Astrocyte of the spinal cord (primary cell): ENCODE measurements around the gene SEC22C.

Experiments
- DNase-seq: peaks from one replicate; pipeline ENCODE4 v3.0.0; 2011; ENCODE audit warnings: low read depth, low spot score
- H3K4me3 ChIP-seq: 2 replicates; pipeline ENCODE4 v1.5.1; 2011; ENCODE audit warnings: low read depth, mild to moderate bottlenecking, low read length, moderate library complexity
- in situ Hi-C: cut with HindIII; loops from 2 replicates; pipeline ENCODE4 v1.10.0; 2017; ENCODE audit warnings: low sequenced_read_pairs
- TF ChIP-seq, protein P1 (sequence below): IDR thresholded peaks from 2 replicates; pipeline ENCODE4 v1.5.1; 2012; ENCODE audit warnings: low read depth, mild to moderate bottlenecking, low read length, inconsistent platforms

SEC22C gene, protein sequence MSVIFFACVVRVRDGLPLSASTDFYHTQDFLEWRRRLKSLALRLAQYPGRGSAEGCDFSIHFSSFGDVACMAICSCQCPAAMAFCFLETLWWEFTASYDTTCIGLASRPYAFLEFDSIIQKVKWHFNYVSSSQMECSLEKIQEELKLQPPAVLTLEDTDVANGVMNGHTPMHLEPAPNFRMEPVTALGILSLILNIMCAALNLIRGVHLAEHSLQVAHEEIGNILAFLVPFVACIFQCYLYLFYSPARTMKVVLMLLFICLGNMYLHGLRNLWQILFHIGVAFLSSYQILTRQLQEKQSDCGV

GRCh38 chr3:42581709-42582473 is at the start of gene SEC22C:
Gene SEC22C (minus strand): TSS chr3:42581967. CDS start chr3:42569046, 12,921 bp downstream.
- peak within 1 kb of the TSS; percentile 74 for H3K4me3 ChIP-seq
- in situ Hi-C loops, result no loop called here
- peak; percentile 94 for DNase-seq
- TF ChIP-seq, protein P1, sequence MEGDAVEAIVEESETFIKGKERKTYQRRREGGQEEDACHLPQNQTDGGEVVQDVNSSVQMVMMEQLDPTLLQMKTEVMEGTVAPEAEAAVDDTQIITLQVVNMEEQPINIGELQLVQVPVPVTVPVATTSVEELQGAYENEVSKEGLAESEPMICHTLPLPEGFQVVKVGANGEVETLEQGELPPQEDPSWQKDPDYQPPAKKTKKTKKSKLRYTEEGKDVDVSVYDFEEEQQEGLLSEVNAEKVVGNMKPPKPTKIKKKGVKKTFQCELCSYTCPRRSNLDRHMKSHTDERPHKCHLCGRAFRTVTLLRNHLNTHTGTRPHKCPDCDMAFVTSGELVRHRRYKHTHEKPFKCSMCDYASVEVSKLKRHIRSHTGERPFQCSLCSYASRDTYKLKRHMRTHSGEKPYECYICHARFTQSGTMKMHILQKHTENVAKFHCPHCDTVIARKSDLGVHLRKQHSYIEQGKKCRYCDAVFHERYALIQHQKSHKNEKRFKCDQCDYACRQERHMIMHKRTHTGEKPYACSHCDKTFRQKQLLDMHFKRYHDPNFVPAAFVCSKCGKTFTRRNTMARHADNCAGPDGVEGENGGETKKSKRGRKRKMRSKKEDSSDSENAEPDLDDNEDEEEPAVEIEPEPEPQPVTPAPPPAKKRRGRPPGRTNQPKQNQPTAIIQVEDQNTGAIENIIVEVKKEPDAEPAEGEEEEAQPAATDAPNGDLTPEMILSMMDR, result no peak

DNA sequence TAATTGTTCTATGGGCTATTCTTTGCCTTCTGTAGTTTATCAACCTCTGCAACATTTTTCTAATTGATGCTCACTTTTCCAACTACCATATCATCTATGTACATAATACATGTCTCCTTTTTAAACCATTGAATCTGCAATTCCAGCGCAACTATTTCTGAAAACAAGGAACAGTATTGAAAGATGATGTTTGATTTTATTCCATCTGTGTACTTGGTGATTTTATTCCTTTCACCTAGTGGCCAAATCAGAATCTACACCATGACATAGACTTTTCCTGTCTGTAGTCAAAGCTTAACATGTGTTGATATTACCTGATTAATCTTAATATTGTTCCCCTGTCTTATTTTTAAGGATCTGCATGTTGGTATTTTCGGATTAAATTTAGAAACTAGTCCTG is 31.7 kb upstream of the SEC22C start:
- no peak overlapping the region for H3K4me3 ChIP-seq
- DNase-seq, result no peak
- TF ChIP-seq, protein P1, result peak; percentile 45
- in situ Hi-C loops, result no loop called here

GRCh38 chr3:42612928-42613327 is 31.2 kb upstream of the SEC22C start:
- H3K4me3 ChIP-seq, result no peak overlapping the region
- TF ChIP-seq, protein P1, result no peak
- in situ Hi-C loops, result no loop called here
- DNase-seq, result no peak

DNA sequence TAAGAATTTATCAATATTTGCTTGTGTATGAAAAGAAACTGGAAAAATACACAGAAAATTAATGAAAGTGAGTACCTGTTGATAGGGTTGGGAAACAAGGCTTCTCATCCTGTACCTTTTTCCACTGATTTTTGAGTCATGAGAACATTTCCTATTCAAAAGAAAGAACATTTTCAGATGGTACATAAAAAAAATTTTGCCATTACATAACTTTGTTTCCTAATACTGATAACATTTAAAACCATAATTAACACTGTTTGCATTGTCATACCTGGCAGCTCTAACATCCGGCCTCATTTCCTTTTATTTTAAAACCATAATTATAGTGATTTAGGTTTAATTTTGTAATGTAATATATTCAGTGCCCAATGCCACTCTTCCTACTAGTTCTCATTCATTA is 30.4 kb upstream of the SEC22C start:
- H3K4me3 ChIP-seq, result no peak overlapping the region
- TF ChIP-seq, protein P1, result no peak
- in situ Hi-C loops, result no loop called here
- DNase-seq, result no peak

DNA sequence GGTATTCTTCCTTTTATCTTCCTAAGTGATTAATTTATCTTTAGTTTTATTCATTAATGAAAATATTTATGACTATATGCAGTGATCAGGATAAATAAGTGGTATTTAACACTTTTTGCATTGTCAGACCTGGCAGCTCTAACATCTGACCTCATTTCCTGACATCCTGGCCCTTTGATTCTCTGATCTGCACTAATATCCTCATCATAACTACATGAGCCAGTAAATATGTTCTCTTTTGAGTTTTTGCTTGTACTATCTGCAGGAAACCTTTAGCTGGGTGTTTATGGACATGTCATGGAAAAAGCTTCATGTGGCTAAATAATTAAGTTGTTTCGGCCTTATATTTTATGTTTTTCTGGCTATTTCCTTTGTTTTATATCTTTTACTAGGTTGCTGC is 29.2 kb upstream of the SEC22C start:
- DNase-seq, result no peak
- no peak overlapping the region for H3K4me3 ChIP-seq
- TF ChIP-seq, protein P1, result no peak
- in situ Hi-C loops, result no loop called here

GRCh38 chr3:42608581-42608980 is 26.8 kb upstream of the SEC22C start:
- no peak overlapping the region for H3K4me3 ChIP-seq
- in situ Hi-C loops, result no loop called here
- peak; percentile 34 for DNase-seq
- TF ChIP-seq, protein P1, result no peak
